Dedifferentiated amniotic fluid mesenchymal stem cell (primary cell): Measurements from ENCODE around the gene RFPL3.
"Not testable (repeated sequence)": the region's sequence is repeated elsewhere in the genome, so short reads cannot be mapped to it uniquely, and the experiment has no call there.

ENCODE experiments used
- DNase-seq: peaks from one replicate; pipeline ENCODE4 v3.0.0-alpha.2; 2016; ENCODE audit errors: extremely low spot score

RFPL3 gene

GRCh38 chr22:32331236-32331917, 26.3 kb upstream of the RFPL3 start:
- DNase-seq = no peak

- DNase-seq = no peak
Observed at GRCh38 chr22:32331918-32332725, 25.5 kb upstream of the RFPL3 start.

DNA sequence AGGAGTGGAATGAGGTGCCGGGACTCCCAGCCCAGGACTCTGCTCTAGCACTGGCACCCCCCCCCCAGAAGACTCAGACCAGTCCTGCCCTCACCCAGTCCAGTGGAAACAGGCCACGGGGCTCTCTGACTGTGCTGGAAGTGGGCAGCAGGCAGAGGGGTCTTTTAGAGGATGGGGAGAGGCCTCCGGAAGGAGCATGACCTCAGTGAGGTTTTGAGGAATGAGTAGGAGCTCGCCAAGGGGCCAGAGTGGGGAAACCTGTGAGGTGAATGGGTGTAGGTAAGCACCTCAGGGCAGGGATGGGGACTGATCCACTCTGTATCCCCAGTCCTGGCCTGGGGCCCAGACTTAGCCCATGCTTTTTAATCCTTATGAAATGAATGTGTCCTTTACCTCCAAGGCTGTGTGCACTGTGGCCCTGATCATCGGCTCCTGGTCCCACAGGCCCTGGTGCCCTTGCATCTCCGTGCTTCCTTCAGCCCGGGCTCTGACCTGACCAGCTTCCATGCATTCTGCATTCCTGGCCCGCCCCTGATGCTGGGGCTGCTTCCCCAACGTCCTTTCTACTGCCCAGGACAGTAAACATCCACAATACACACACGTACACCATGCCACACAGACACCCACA, 24.4 kb upstream of the RFPL3 start:
- DNase-seq = no peak

DNA sequence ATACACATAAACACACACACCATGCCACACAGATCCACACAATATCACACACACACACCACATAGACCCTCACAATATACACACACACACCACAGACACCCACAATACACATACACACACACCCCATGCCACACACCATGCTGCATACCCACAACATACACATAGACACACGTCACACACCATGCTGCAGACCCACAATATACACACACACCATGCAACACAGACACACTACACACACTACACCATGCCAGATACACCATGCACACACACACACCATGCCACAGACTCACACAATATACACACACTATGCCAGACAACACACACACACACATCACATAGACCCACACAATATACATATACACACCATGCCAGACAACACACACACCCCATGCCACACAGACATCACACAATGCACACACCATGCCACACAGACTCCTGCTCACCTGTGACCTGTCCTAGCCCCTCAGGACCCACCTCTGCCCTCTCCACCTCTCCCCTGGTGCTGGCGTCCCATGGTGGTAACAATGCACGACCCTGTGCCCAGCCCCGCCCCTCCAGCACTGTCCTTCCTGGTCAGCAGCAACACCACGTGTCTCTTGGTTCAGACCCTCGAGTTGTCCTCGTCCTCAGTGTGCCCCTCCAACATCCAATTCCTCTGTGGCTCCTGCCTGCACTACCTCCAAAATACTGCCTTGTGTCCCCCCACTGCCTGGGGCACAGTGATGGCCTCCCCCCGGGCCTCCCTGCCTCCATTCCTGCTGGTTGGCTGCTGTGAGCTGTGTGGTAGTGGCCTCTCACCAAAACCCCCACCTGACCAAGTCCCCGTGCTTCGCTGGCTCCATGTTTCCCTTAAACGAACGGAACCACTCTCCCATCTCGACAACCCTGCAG, 23.7 kb upstream of the RFPL3 start:
- DNase-seq = no peak

DNA sequence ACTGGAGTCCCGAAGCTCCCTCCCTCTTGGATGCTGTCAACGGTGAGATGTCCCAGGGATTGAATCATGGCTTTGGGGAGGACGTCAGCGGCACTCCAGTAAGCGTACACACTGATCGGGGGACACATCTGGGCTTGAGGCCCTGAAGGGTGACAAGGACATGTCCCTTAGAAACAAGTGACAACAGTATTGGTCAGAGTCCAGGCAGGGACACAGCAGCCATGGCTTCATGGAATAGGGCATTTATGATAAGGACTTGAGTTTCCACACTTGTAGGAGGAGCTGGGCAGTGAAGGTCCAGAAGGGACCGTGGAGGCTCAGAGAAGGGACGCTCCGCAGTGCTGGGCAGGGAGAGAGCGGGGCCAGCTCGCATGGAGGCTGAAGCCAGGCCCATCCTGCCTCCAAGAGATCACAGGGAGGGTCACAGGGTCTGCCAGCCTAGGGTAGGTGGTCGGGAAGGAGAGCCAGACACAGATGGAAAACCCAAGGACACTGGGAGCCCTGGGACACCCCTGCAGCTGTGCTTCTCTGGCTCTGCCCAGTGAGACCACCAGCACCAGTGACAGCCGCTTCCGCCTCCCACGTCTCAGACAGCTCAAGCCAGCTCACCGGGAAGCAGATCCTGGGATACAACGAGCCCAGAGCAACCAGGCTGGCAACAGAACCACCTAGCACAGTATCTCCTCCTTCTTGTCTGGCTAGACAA, 22.9 kb upstream of the RFPL3 start:
- DNase-seq = no peak

DNA sequence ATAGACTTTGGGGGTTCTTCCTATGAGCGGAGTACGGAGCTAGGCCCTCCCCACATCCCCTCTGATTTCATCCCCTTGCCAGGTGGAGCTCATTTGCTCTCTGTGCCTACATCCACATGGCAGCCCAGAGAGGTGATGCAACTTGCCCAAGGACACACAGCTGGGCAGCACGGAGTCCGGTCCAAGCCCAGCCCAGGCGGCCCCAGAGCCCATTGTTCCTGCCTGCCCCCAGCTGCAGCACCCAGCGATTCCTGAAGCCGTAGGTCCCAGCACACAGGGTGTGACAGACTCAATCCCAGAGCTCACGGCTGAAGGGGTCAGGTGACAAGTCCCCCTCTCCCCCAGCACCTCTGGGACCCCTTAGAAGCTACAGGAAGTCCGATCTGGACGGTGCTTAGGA, 22.2 kb upstream of the RFPL3 start:
- DNase-seq = no peak

GRCh38 chr22:32336121-32336603, 21.5 kb upstream of the RFPL3 start:
- no peak for DNase-seq

DNA sequence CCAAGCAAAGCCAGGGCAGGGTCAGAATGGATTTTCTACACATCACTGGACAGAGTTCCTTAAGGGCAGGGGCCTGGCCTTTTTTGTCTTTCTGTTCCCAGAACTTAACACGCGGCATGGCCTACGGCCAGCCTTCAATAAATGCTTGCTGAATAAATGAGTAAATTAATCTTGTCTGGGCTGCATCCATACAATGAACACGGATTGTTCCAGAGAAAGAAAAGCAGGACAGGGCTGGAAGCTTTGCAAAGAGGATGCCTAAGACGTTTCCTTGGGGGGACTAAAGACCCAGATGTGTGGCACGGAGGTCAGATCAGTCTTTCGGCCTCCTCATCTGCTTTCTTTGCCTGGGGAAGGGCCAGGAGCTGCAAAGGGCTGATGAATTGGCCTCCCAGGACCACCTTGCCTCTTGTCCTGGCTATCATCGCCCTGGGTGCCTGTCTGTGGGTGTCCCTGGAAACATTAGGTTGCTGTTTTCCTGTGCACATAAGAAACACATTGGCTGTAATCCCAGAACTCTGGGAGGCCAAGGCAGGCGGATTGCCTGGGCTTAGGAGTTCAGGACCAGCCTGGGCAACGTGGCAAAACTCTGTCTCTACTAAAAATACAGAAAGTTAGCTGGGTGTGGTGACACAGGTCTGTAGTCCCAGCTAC, 20.8 kb upstream of the RFPL3 start:
- no peak for DNase-seq

- not testable (repeated sequence) for DNase-seq
Observed at GRCh38 chr22:32337425-32337824, 20.2 kb upstream of the RFPL3 start.

DNA sequence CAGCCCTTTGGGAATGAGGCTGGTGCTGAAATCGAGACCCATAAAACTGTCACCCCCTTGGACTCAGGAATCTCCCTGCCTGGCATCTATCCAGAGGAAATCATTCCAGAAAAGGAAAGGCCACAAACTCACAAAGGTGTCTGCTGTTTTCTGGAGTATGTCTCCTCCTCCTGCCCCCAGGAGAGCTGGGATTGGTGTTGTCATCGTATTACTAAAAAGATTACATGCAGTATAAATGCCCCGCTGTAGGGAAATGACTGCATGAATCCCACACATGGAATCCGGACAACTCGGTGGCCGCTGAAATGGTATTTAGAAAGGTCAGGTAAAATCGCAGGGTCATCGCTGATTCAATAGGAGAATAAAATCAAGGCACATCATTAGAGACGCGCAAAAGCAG, 18.9 kb upstream of the RFPL3 start:
- no peak for DNase-seq

GRCh38 chr22:32339190-32340012, 18.3 kb upstream of the RFPL3 start:
- DNase-seq = no peak

- DNase-seq = no peak
Observed at GRCh38 chr22:32340411-32340810, 17.3 kb upstream of the RFPL3 start.

- DNase-seq = no peak
Observed at GRCh38 chr22:32341122-32341740, 16.4 kb upstream of the RFPL3 start.

DNA sequence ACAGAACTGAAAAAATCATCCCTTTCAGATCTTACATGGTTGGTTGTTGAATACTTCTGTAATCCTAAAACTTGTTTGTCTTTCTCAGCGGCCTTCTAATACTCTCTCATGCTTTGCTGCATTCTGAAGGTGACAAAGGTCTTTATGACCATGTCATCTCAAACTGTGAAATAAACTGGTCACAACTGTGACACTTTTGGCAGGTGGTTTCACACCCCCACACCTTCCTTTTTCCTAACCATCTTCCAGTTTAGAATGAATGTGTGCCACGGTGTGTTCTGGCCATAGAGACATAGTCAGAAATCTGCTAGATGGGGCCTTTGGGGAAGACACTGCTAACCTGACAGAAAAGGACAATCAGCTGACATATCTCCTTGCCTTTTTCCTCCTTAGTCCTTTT, 14.7 kb upstream of the RFPL3 start:
- no peak for DNase-seq

DNA sequence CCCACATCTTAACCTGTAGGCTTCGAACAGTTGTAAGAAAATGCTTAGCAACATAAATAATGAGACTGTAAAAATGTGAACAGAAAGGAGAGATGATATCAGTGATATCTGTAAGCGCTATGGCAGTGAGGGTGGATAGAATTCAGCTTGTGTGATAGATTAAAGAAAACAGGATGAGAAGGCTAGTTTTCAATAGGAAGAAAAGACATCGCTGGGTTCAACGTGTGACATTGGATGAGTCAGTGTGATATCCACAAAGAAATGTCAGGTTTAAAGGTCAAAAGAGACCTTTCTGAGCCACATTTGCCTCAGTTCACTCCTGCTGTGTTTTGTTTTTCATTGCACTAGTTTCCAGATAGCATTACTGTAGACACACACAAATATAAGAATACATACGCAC, 13.7 kb upstream of the RFPL3 start:
- no peak for DNase-seq

GRCh38 chr22:32348031-32348611, 9.5 kb upstream of the RFPL3 start:
- no peak for DNase-seq

- DNase-seq = not testable (repeated sequence)
Observed at GRCh38 chr22:32351875-32352274, 5.8 kb upstream of the RFPL3 start.

DNA sequence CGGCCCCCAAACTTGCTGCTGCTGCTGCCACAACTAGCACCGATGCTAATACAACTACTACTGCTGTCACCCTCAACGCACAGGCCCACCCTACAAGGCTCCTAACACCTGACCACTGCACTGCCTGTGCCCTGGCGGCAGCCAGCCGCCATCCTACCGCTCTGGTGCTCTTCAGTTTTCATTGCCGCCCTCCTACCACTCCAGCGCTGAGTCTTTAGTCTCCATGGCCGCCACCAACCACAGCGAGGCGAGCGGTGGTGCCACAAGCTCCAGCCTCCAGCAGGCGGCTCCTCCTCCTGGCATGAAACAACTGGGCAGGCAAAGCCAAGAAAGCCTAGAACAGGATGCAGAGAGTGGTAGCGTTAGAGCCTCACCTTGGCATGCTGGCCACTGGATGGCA, 5.0 kb upstream of the RFPL3 start:
- DNase-seq = no peak

- DNase-seq = no peak
Observed at GRCh38 chr22:32353292-32353691, 4.4 kb upstream of the RFPL3 start.
